CD4-positive, alpha-beta memory T cell (primary cell): ENCODE data around the gene TTYH3. TPM values are rescaled to one million over a fixed set of nuclear protein-coding genes. Genes with fewer than 3 reads are reported as not detected.

ENCODE experiments used
- CTCF ChIA-PET: fragments of 350-600 bp; sonication (Branson Sonifier 250); formaldehyde crosslinking; loops from one replicate; lab custom pipeline; 2021; ENCODE audit warnings: inconsistent platforms; ENCODE audit not compliant: partially characterized antibody; lab: Charles Lee
- POLR2A ChIA-PET: fragments of 350-600 bp; sonication (Branson Sonifier 250); formaldehyde crosslinking; loops from one replicate; lab custom pipeline; 2021; ENCODE audit not compliant: partially characterized antibody; lab: Charles Lee
- DNase-seq, 5 donors: peaks; one replicate each; pipeline versions ENCODE4 v3.0.0 to v3.0.0-alpha.2; 2020 to 2022; ENCODE audit warnings: mixed read lengths in 1 of 5
- H3K27ac ChIP-seq: one replicate; pipeline ENCODE4 v1.7.0; 2013; ENCODE audit warnings: low read depth, low read length
- H3K27me3 ChIP-seq: 2 replicates; pipeline ENCODE4 v1.7.0; 2013; ENCODE audit warnings: mild to moderate bottlenecking, low read length, moderate library complexity; ENCODE audit not compliant: insufficient read depth
- H3K36me3 ChIP-seq: 2 replicates; pipeline ENCODE4 v1.7.0; 2013; ENCODE audit warnings: mild to moderate bottlenecking, low read length, moderate library complexity; ENCODE audit not compliant: insufficient read depth
- H3K4me1 ChIP-seq: 2 replicates; pipeline ENCODE4 v1.7.0; 2013; ENCODE audit warnings: mild to moderate bottlenecking, low read length, moderate library complexity; ENCODE audit not compliant: insufficient read depth
- H3K4me3 ChIP-seq, 2 donors: one replicate each; pipeline ENCODE4 v1.7.0; 2013; ENCODE audit warnings: low read length in 2 of 2, mild to moderate bottlenecking in 1 of 2
- H3K9me3 ChIP-seq, 2 donors: one replicate each; pipeline ENCODE4 v1.7.0; 2013; ENCODE audit warnings: low read length in 2 of 2, control low read depth in 1 of 2; ENCODE audit not compliant: control insufficient read depth in 1 of 2
- H3K27ac Mint-ChIP-seq, 7 donors: one replicate each; pipeline ENCODE4 v1.8.0; 2020 to 2021; ENCODE audit warnings: mixed read lengths in 7 of 7, mild to moderate bottlenecking in 6 of 7, inconsistent platforms in 3 of 7, moderate library complexity in 3 of 7
- H3K27me3 Mint-ChIP-seq, 2 donors: one replicate each; pipeline ENCODE4 v1.8.0; 2020 to 2021; ENCODE audit warnings: mixed read lengths in 2 of 2
- H3K36me3 Mint-ChIP-seq, 2 donors: one replicate each; pipeline ENCODE4 v1.8.0; 2020 to 2021; ENCODE audit warnings: mixed read lengths in 2 of 2, inconsistent platforms in 1 of 2, mild to moderate bottlenecking in 1 of 2
- H3K4me1 Mint-ChIP-seq, 4 donors: one replicate each; pipeline ENCODE4 v1.8.0; 2020 to 2021; ENCODE audit warnings: mixed read lengths in 4 of 4, mild to moderate bottlenecking in 1 of 4
- H3K4me3 Mint-ChIP-seq, 8 donors: one replicate each; pipeline ENCODE4 v1.8.0; 2020 to 2021; ENCODE audit warnings: mixed read lengths in 8 of 8, mild to moderate bottlenecking in 7 of 8, moderate library complexity in 6 of 8, inconsistent platforms in 3 of 8
- H3K9me3 Mint-ChIP-seq, 8 donors: one replicate each; pipeline ENCODE4 v1.8.0; 2020 to 2021; ENCODE audit warnings: mixed read lengths in 8 of 8, mild to moderate bottlenecking in 5 of 8, inconsistent platforms in 3 of 8, moderate library complexity in 1 of 8
- intact Hi-C: fragments of 100-400 bp; cut with micrococcal nuclease; formaldehyde crosslinking; loops from one replicate; pipeline ENCODE4 v1.15.1; 2023
- polyA plus RNA-seq, 2 donors: library from polyadenylated mRNA; unstranded; fragments of 300-500 nt; fragmentation: Illumina TruSeq; gene quantifications; one replicate each; pipeline ENCODE4 v1.2.3, GENCODE V29; 2021
- total RNA-seq, 2 experiments: library from RNA; stranded (reverse); gene quantifications; one replicate each; pipeline ENCODE4 v1.2.3, GENCODE V29; 2021

TTYH3 gene
- total and polyA plus RNA-seq, 4 experiments from 2014 or later, result 0.14 to 12.0 (median 5.8) TPM

DNA sequence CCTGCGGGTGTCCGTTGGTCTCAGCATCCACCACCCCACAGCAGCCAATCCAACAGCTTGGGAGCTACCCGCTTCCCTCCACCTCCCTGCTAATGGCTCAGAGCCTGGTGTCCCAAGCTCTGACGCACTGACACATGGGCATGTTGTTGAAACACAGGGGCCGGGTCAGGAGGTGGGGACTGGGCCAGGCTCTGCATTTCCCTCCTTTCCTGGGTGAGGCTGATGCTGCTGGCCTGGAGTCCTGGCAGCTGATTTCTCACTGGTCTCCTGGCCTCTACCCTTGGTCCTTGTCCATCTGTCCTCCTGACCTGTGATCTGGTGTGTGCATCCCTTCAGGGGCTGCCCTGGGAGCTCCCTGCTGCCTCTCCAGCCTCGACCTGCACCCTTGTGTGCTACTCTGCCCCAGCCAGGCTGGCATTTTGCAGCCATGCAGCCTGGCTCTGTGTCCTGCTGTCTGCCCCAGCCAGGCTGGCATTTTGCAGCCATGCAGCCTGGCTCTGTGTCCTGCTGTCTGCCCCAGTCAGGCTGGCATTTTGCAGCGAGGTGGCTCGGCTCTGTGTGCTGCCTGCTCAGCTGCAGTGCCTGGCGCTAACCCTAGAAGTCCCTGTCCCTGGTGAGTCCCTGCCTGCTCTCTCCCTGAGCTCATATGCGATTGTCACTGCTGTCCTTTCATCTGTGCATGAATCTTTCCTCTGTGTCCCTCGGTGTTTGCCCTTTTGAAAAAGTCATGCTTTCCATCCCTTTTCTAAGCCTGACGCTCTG, 70.2 kb downstream of the TTYH3 start:
- H3K27ac Mint-ChIP-seq, result peak overlapping the region in 4 of 7 donors; percentile 43 to 81 (median 56)
- peak overlapping the region in 1 of 8 donors; percentile 15 for H3K4me3 Mint-ChIP-seq
- ChIA-PET CTCF (interaction anchor here (0.8 to 6.0 kb wide), 3 partner anchors 8 to 30 kb away, joined by 3 to 85 read pairs (median 4); no protein-coding TSS in a partner anchor), POLR2A (interaction anchor here (1.2 kb wide), 1 partner anchor 13 kb away, joined by 3 read pairs; no protein-coding TSS in a partner anchor)
- Histone ChIP-seq H3K27ac (no peak overlapping the region), H3K27me3 (no peaks in the 10 kb centered on the region), H3K36me3 (no peaks in the 10 kb centered on the region), H3K9me3 (no peaks in the 10 kb centered on the region), H3K4me3 (no peak overlapping the region), H3K4me1 (peaks cover 21% of the 10 kb centered on the region)
- H3K27me3 Mint-ChIP-seq, result no peaks in the 10 kb centered on the region
- no peak for DNase-seq
- intact Hi-C loops, result no loop called here
- peaks cover 18 to 25% (median 22%) of the 10 kb centered on the region in 4 donors for H3K4me1 Mint-ChIP-seq
- no peaks in the 10 kb centered on the region for H3K36me3 Mint-ChIP-seq
- H3K9me3 Mint-ChIP-seq, result no peaks in the 10 kb centered on the region

DNA sequence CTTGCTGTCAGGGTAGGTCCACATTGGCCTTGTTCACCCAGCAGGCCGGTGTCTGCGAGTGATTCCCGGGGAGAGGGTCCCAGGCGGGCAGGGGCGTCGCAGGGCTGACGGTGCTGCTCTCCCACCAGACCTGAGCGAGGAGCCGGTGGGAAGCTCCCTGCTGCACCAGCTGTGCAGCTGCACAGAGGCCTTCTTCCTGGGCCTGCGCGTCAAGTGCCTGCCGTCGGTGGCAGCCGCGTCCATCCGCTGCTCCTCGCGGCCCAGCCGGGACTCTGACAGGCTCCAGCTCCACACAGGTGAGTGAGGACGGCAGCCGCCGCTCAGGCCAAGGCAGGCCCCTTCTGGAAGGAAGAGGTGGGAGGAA, 70.8 kb downstream of the TTYH3 start:
- H3K9me3 ChIP-seq, result no peaks in the 10 kb centered on the region
- Mint-ChIP-seq H3K27ac (peak overlapping the region in 2 of 7 donors; percentile 43 to 81), H3K4me3 (no peak overlapping the region), H3K36me3 (no peaks in the 10 kb centered on the region), H3K27me3 (no peaks in the 10 kb centered on the region), H3K9me3 (no peaks in the 10 kb centered on the region), H3K4me1 (peaks cover 18 to 25% (median 22%) of the 10 kb centered on the region in 4 donors)
- H3K27me3 ChIP-seq, result no peaks in the 10 kb centered on the region
- DNase-seq, result no peak
- H3K4me1 ChIP-seq, result peaks cover 21% of the 10 kb centered on the region
- CTCF ChIA-PET, result interaction anchor here (0.9 kb wide), 1 partner anchor 21 kb away, joined by 4 read pairs; no protein-coding TSS in a partner anchor
- H3K4me3 ChIP-seq, result no peak overlapping the region
- no peaks in the 10 kb centered on the region for H3K36me3 ChIP-seq
- H3K27ac ChIP-seq, result no peak overlapping the region
- intact Hi-C loops, result no loop called here
- POLR2A ChIA-PET, result interaction anchor here (1.2 kb wide), 1 partner anchor 13 kb away, joined by 3 read pairs; no protein-coding TSS in a partner anchor

DNA sequence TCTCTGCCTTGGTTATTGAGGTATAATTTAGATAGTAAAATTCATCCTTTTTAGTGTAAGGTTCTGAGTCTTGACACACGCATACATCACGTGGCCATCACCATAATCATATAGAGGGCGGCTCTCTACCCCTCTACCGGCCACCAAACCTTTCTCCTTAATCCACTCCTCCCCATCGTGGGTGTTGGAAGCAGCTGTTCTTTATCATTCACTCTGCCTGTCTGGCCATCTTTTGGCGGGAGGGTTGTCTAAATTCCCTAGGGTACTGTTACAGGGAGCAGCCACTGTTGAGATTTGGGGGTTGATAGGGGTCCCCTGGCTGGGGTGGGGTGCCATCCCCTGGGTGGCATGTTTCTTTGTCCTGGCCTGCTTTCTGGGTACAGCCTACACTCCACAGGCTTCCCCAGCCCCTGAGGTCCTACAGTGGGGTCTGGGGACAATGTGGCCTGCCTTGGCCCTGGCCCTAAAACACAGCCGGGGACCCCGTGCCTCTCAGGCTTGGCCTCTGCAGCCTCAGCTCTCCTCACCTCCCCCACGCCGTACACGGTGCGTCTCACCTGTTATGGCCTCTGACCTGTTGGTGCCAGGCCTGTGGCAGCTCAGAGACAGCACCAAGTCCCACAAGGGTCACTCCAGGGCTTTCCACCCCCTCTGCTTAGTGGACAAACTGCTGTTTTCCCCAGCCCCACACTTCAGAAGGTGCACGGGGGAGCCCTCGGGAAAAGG, 73.7 kb downstream of the TTYH3 start:
- no peaks in the 10 kb centered on the region for H3K36me3 Mint-ChIP-seq
- H3K4me1 ChIP-seq, result peaks cover 18% of the 10 kb centered on the region
- ChIA-PET CTCF (interaction anchor here (0.6 to 16.2 kb wide), 4 partner anchors 11 to 253 kb away, joined by 3 to 220 read pairs (median 3); no protein-coding TSS in a partner anchor), POLR2A (no interaction called here)
- no peaks in the 10 kb centered on the region for H3K27me3 Mint-ChIP-seq
- peak overlapping the region in 1 of 7 donors; percentile 38 for H3K27ac Mint-ChIP-seq
- no peaks in the 10 kb centered on the region for H3K9me3 Mint-ChIP-seq
- intact Hi-C loops, result no loop called here
- H3K27me3 ChIP-seq, result no peaks in the 10 kb centered on the region
- H3K27ac ChIP-seq, result no peak overlapping the region
- H3K4me3 ChIP-seq, result no peak overlapping the region
- no peak for DNase-seq
- H3K36me3 ChIP-seq, result no peaks in the 10 kb centered on the region
- H3K9me3 ChIP-seq, result no peaks in the 10 kb centered on the region
- H3K4me1 Mint-ChIP-seq, result peaks cover 9 to 16% (median 14%) of the 10 kb centered on the region in 4 donors
- H3K4me3 Mint-ChIP-seq, result no peak overlapping the region

DNA sequence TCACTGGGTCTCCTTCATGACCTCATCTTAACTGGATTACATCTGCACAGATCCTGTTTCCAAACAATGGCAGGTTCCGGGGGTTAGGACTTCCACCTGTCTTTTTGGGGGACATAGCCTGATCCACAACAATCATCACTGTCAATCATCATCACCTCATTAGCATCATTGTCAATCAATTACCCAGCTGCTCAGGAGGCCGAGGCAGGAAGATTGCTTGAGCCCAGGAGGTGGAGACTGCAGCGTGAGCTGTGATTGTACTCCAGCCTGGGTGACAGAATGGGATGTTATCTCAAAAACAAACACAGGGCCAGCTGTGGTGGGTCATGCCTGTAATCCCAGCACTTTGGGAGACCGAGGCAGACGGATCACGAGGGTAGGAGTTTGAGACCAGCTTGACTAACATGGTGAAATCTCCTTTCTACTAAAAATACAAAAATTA, 74.9 kb downstream of the TTYH3 start:
- ChIA-PET CTCF (interaction anchor here (5.7 to 16.2 kb wide), 2 partner anchors 13 to 37 kb away, joined by 64 to 220 read pairs; no protein-coding TSS in a partner anchor), POLR2A (no interaction called here)
- Mint-ChIP-seq H3K9me3 (no peaks in the 10 kb centered on the region), H3K27me3 (no peaks in the 10 kb centered on the region), H3K36me3 (no peaks in the 10 kb centered on the region), H3K4me1 (peaks cover 17 to 26% (median 23%) of the 10 kb centered on the region in 4 donors), H3K27ac (no peak overlapping the region), H3K4me3 (no peak overlapping the region)
- intact Hi-C loops, result no loop called here
- no peak for DNase-seq
- Histone ChIP-seq H3K9me3 (no peaks in the 10 kb centered on the region), H3K4me3 (no peak overlapping the region), H3K27ac (no peak overlapping the region), H3K36me3 (no peaks in the 10 kb centered on the region), H3K27me3 (no peaks in the 10 kb centered on the region), H3K4me1 (peaks cover 30% of the 10 kb centered on the region)

DNA sequence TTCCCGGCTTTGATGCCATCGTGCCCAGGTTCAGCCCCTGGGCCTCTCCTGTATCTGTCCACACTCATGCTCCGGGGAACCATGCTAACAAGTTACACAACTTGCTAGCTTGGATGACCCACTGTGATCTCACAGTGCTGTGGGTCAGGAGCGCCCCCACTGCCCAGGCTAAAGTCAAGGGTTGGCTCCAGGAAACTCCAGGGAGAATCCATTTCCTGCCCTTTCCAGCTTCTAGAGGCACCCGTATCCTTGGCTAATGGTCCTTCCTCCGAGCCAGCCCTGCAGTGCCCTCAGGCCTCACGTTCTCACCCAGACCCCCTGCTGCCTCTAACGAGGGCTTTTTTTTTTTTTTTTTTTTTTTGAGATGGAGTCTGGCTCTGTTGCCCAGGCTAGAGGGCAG, 75.7 kb downstream of the TTYH3 start:
- Mint-ChIP-seq H3K36me3 (no peaks in the 10 kb centered on the region), H3K9me3 (no peaks in the 10 kb centered on the region), H3K4me1 (peaks cover 15 to 26% (median 19%) of the 10 kb centered on the region in 4 donors), H3K27ac (no peak overlapping the region), H3K4me3 (no peak overlapping the region), H3K27me3 (no peaks in the 10 kb centered on the region)
- no peak for DNase-seq
- CTCF ChIA-PET, result interaction anchor here (1.0 to 16.2 kb wide), 4 partner anchors 8 to 37 kb away, joined by 3 to 220 read pairs (median 74); no protein-coding TSS in a partner anchor
- H3K36me3 ChIP-seq, result no peaks in the 10 kb centered on the region
- intact Hi-C loops, result no loop called here
- POLR2A ChIA-PET, result interaction anchor here (1.5 kb wide), 1 partner anchor 196 kb away, joined by 3 read pairs; no protein-coding TSS in a partner anchor
- H3K4me1 ChIP-seq, result peaks cover 37% of the 10 kb centered on the region
- H3K9me3 ChIP-seq, result no peaks in the 10 kb centered on the region
- H3K27ac ChIP-seq, result no peak overlapping the region
- no peak overlapping the region for H3K4me3 ChIP-seq
- H3K27me3 ChIP-seq, result no peaks in the 10 kb centered on the region

DNA sequence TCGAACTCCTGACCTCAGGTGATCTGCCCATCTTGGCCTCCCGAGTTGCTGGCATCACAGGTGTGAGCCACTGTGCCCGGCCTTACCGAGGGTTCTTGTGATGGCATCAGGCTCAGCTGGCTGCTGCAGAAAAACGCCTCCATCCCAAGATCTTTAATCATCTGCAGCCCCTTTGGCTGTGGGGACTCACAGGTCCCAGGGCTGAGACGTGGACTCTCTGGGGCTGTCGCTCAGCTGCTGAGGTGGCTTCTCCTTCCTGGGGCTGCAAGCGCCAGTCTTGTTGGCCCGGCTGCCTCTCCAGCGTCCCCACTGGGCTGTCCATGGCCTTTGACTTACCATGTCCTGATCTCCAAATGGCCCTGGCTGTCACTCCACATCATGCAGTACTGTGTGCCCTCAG, 76.3 kb downstream of the TTYH3 start:
- H3K27ac ChIP-seq, result no peak overlapping the region
- H3K27me3 ChIP-seq, result no peaks in the 10 kb centered on the region
- H3K36me3 ChIP-seq, result no peaks in the 10 kb centered on the region
- no peaks in the 10 kb centered on the region for H3K9me3 Mint-ChIP-seq
- H3K4me1 ChIP-seq, result peaks cover 37% of the 10 kb centered on the region
- no peak overlapping the region for H3K4me3 ChIP-seq
- ChIA-PET CTCF (interaction anchor here (1.0 to 16.2 kb wide), 6 partner anchors 9 to 257 kb away, joined by 3 to 220 read pairs (median 55); no protein-coding TSS in a partner anchor), POLR2A (interaction anchor here (1.5 to 4.4 kb wide), 4 partner anchors 8 to 197 kb away, joined by 3 to 57 read pairs (median 28); no protein-coding TSS in a partner anchor)
- H3K27me3 Mint-ChIP-seq, result no peaks in the 10 kb centered on the region
- H3K36me3 Mint-ChIP-seq, result no peaks in the 10 kb centered on the region
- intact Hi-C loops, result no loop called here
- H3K4me3 Mint-ChIP-seq, result no peak overlapping the region
- DNase-seq, result no peak
- no peak overlapping the region for H3K27ac Mint-ChIP-seq
- no peaks in the 10 kb centered on the region for H3K9me3 ChIP-seq
- peaks cover 15 to 26% (median 19%) of the 10 kb centered on the region in 4 donors for H3K4me1 Mint-ChIP-seq
